ENCODE data around the gene ARID4B.

DNA sequence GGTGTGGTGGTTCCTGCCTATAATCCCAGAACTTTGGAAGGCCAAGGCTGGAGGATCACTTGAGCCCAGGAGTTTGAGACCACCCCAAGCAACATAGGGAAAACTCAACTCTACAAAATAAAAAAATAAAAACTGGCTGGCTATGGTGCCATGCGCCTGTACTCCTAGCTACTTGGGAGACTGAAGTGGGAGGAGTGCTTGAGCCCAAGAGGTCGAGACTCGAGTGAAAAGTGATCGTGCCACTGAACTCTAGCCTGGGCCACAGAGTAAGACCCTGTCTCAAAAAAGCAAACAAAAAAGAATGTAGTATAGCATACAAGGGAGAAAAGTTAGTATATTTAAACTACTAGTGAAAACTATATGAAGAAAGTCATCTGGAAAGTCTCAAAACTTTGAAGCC lies 66.7 kb downstream of the ARID4B start:
- TF ChIP-seq, protein P1, sequence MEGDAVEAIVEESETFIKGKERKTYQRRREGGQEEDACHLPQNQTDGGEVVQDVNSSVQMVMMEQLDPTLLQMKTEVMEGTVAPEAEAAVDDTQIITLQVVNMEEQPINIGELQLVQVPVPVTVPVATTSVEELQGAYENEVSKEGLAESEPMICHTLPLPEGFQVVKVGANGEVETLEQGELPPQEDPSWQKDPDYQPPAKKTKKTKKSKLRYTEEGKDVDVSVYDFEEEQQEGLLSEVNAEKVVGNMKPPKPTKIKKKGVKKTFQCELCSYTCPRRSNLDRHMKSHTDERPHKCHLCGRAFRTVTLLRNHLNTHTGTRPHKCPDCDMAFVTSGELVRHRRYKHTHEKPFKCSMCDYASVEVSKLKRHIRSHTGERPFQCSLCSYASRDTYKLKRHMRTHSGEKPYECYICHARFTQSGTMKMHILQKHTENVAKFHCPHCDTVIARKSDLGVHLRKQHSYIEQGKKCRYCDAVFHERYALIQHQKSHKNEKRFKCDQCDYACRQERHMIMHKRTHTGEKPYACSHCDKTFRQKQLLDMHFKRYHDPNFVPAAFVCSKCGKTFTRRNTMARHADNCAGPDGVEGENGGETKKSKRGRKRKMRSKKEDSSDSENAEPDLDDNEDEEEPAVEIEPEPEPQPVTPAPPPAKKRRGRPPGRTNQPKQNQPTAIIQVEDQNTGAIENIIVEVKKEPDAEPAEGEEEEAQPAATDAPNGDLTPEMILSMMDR (IDR thresholded peaks at IDR 0.05 in 2 of 3, conservative IDR thresholded peaks at IDR 0.05 in 1 of 3; ENCODE audit: borderline replicate concordance in 1 of 3, insufficient read depth in 1 of 3, low read depth in 2 of 3, low read length in 2 of 3): no peak
- TF ChIP-seq EGR1 (IDR thresholded peaks at IDR 0.05; ENCODE audit: low read depth) (no peak), YY1 (IDR thresholded peaks at IDR 0.05; ENCODE audit: extremely low read depth, insufficient replicate concordance, low read depth, low read length) (no peak), RAD21 (IDR thresholded peaks at IDR 0.05; ENCODE audit: low read depth) (no peak), ZFX (IDR thresholded peaks at IDR 0.05) (no peak)
- TF ChIP-seq, protein P2, sequence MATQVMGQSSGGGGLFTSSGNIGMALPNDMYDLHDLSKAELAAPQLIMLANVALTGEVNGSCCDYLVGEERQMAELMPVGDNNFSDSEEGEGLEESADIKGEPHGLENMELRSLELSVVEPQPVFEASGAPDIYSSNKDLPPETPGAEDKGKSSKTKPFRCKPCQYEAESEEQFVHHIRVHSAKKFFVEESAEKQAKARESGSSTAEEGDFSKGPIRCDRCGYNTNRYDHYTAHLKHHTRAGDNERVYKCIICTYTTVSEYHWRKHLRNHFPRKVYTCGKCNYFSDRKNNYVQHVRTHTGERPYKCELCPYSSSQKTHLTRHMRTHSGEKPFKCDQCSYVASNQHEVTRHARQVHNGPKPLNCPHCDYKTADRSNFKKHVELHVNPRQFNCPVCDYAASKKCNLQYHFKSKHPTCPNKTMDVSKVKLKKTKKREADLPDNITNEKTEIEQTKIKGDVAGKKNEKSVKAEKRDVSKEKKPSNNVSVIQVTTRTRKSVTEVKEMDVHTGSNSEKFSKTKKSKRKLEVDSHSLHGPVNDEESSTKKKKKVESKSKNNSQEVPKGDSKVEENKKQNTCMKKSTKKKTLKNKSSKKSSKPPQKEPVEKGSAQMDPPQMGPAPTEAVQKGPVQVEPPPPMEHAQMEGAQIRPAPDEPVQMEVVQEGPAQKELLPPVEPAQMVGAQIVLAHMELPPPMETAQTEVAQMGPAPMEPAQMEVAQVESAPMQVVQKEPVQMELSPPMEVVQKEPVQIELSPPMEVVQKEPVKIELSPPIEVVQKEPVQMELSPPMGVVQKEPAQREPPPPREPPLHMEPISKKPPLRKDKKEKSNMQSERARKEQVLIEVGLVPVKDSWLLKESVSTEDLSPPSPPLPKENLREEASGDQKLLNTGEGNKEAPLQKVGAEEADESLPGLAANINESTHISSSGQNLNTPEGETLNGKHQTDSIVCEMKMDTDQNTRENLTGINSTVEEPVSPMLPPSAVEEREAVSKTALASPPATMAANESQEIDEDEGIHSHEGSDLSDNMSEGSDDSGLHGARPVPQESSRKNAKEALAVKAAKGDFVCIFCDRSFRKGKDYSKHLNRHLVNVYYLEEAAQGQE (IDR thresholded peaks at IDR 0.05; ENCODE audit: low read depth): no peak
- TF ChIP-seq, protein P3, sequence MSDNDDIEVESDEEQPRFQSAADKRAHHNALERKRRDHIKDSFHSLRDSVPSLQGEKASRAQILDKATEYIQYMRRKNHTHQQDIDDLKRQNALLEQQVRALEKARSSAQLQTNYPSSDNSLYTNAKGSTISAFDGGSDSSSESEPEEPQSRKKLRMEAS (IDR thresholded peaks at IDR 0.05): no peak
